ENCODE results near the gene ZNF469.

DNA sequence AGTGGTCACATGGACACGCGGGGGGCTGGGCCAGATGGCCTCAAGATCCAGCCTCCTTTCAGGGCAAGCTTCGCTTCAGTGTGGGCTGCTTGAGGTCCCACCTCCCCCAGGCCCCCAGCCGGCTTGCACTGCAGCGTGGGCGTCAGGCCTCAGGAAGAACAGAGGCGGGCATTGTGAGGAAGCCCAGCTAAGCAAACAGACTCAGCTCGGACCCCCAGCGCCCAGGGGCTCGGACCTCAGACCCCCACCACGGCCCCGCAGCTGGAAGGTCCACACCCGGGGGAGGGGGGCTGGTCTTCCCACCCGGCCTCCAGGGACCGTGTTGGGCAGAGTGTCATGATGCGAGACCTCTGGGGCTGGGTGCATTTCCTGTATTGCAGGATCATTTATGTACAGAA, 24.7 kb upstream of the ZNF469 start:
- TF ChIP-seq CTCF (IDR thresholded peaks at IDR 0.05), result no peak
- no peak for TF ChIP-seq POLR2A (IDR thresholded peaks at IDR 0.05)
- TF ChIP-seq POLR2AphosphoS5 (IDR thresholded peaks at IDR 0.05), result no peak
- TF ChIP-seq EP300 (IDR thresholded peaks at IDR 0.05), result no peak

Measured in upper lobe of left lung (tissue), 4 donors.